Measurements from ENCODE around the gene MFSD12.
"Not testable (repeated sequence)": the region's sequence is repeated elsewhere in the genome, so short reads cannot be mapped to it uniquely, and the experiment has no call there.

MFSD12 gene

DNA sequence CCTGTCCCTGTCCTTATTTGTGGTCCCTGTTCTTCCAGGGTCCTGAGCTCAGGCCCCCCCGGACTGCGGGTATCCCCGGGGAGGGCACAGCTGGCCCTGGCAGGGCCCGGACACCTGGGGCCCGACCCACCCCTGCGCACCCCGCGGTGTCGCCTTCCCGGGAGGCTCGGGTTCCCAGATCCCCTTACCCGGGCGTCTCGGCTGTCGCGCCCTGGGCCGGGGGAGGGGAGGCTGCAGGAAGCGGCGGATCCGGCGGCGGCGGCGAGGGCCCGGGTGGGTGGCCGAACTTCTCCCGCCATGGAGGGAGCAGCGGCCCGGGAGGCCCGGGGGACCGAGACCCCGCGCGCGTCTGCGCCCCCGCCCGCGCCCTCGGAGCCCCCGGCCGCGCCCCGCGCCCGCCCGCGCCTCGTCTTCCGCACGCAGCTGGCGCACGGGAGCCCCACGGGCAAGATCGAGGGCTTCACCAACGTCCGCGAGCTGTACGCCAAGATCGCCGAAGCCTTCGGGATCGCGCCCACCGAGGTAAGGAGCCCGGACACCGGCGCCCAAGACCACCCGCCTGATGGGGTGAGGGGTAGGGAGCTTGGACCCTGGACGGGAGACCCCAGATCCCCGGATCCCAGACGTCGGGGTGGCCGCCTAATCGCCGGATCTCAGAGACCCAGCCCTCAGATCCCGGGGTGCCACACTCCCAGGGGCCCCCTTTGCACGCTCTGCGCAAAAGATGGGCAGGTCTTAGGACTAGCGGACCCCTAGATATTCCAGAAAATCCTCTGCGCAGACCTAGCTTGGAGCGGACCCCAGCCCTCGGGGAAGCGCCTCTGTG lies 28.1 kb upstream of the MFSD12 start, which contains the start of gene GIPC3:
Gene GIPC3 (plus strand): TSS at position 178 of the 826 bp plus-strand sequence. CDS start 120 bp downstream, at position 298.
- TF ChIP-seq, protein P1, sequence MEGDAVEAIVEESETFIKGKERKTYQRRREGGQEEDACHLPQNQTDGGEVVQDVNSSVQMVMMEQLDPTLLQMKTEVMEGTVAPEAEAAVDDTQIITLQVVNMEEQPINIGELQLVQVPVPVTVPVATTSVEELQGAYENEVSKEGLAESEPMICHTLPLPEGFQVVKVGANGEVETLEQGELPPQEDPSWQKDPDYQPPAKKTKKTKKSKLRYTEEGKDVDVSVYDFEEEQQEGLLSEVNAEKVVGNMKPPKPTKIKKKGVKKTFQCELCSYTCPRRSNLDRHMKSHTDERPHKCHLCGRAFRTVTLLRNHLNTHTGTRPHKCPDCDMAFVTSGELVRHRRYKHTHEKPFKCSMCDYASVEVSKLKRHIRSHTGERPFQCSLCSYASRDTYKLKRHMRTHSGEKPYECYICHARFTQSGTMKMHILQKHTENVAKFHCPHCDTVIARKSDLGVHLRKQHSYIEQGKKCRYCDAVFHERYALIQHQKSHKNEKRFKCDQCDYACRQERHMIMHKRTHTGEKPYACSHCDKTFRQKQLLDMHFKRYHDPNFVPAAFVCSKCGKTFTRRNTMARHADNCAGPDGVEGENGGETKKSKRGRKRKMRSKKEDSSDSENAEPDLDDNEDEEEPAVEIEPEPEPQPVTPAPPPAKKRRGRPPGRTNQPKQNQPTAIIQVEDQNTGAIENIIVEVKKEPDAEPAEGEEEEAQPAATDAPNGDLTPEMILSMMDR (IDR thresholded peaks at IDR 0.05; ENCODE audit: borderline replicate concordance, insufficient read depth, low read depth, low read length), result no peak
- no peak within 1 kb of the TSS for H3K4me3 ChIP-seq (ENCODE audit: low read depth, low read length)

DNA sequence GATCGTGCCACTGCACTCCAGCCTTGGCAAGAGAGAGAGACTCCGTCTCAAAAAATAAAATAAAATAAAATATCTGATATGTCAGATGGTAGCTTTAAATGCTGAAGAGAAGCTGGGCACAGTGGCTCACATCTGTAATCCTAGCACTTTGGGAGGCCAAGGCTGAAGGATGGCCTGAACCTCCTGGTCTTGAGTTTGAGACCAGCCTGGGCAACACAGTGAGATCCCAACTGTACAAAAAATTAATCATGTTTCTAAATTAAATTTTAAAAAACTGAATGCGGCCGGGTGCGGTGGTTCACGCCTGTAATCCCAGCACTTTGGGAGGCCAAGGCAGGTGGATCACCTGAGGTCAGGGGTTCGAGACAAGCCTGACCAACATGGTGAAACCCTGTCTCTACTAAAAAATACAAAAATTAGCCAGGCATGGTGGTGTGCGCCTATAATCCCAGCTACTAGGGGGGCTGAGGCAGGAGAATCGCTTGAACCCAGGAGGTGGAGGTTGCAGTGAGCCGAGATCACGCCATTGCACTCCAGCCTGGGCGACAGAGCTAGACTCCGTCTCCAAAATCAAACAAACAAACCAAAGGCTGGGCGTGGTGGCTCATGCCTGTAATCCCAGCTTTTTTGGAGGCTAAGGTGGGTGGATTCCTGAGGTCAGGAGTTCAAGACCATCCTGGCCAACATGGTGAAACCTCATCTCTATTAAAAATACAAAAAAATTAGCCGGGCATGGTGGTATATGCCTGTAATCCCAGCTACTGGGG lies 26.8 kb upstream of the MFSD12 start:
- not testable (repeated sequence) for H3K4me3 ChIP-seq (ENCODE audit: low read depth, low read length)

DNA sequence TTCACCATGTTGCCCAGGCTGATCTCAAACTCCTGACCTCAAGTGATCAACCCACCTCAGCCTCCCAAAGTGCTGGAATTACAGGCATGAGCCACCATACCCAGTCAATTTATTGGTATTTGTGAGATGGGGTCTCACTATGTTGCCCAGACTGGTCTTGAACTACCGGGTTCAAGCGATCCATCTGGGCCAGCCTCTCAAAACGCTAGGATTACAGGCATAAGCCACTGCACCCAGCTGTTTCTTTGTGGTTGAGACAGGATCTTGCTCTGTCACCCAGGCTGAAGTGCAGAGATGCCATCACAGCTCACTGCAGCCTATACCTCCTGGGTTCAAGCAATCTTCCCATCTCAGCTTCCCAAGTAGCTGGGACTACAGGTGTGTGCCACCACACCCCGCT lies 24.4 kb upstream of the MFSD12 start:
- H3K4me3 ChIP-seq (ENCODE audit: low read depth, low read length), result not testable (repeated sequence)

- no peak overlapping the region for H3K4me3 ChIP-seq (ENCODE audit: low read depth, low read length)
- TF ChIP-seq, protein P1 (IDR thresholded peaks at IDR 0.05; ENCODE audit: borderline replicate concordance, insufficient read depth, low read depth, low read length), result no peak
Measured at GRCh38 chr19:3580156-3580934, 23.0 kb upstream of the MFSD12 start.

- TF ChIP-seq, protein P1 (IDR thresholded peaks at IDR 0.05; ENCODE audit: borderline replicate concordance, insufficient read depth, low read depth, low read length), result no peak
- no peak overlapping the region for H3K4me3 ChIP-seq (ENCODE audit: low read depth, low read length)
Measured at GRCh38 chr19:3578390-3578789, 21.0 kb upstream of the MFSD12 start.

DNA sequence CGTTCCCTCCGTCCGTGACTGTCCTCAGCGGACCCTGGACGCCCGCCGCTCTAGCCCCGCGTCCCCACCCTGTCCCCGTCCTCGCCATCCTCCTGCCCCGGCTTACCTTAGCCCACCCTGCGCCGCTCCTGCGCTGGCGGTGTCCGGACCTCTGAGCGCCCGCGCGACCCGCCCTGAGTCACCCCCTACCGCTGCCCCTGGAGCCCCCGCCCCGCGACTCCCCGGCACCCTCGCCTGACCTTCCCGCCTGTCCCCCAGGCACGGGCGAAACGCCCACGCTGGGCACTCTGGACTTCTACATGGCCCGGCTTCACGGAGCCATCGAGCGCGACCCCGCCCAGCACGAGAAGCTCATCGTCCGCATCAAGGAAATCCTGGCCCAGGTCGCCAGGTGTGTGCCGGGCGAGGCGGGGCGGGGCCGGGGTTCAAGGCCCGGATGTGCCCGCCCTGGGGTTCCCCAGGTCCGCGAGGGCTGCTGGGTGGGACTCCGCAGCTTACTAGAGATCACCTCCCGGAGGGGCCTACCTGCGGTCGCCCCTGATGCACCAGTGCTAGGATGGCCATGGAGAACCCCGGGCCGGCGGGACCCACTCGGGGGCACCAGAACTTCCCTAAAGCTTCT lies 20.4 kb upstream of the MFSD12 start:
- no peak overlapping the region for H3K4me3 ChIP-seq (ENCODE audit: low read depth, low read length)
- TF ChIP-seq, protein P1 (IDR thresholded peaks at IDR 0.05; ENCODE audit: borderline replicate concordance, insufficient read depth, low read depth, low read length), result no peak

GRCh38 chr19:3576696-3577443 lies 19.5 kb upstream of the MFSD12 start:
- TF ChIP-seq, protein P1 (IDR thresholded peaks at IDR 0.05; ENCODE audit: borderline replicate concordance, insufficient read depth, low read depth, low read length), result no peak
- no peak overlapping the region for H3K4me3 ChIP-seq (ENCODE audit: low read depth, low read length)

Measured in GM12875 (cell line).